H1 (cell line): ENCODE measurements around the gene FMR1. TPM values are rescaled to one million over a fixed set of nuclear protein-coding genes. Genes with fewer than 3 reads are reported as not detected.

Experiments used
- ASH2L ChIP-seq: fragments of 200-600, 300-600 bp; sonication (generic); IDR thresholded peaks from one replicate; pipeline ENCODE4 v1.7.1; 2017; ENCODE audit warnings: low read length
- CHD1 ChIP-seq: IDR thresholded peaks from 2 replicates; pipeline ENCODE4 v1.6.1; 2012; ENCODE audit warnings: low read depth, low read length, improper control_type of control experiment
- SAP30 ChIP-seq: fragments of 300-600 bp; sonication (generic); IDR thresholded peaks from 2 replicates; pipeline ENCODE4 v1.7.1; 2012; ENCODE audit warnings: low read length, moderate library complexity, mild to moderate bottlenecking, inconsistent platforms; ENCODE audit not compliant: insufficient read depth, insufficient replicate concordance
- TBP ChIP-seq: IDR thresholded peaks from 2 replicates; pipeline ENCODE4 v1.6.1; 2011; ENCODE audit warnings: low read depth, low read length, improper control_type of control experiment
- USF2 ChIP-seq: IDR thresholded peaks from 2 replicates; pipeline ENCODE4 v1.6.1; 2011; ENCODE audit warnings: low read length, improper control_type of control experiment
- polyA plus RNA-seq, 7 experiments: library from polyadenylated mRNA; depleted of rRNA in 3 of 7; stranded (reverse) in 5 of 7; unstranded in 2 of 7; fragments of >200 nt in 5 of 7; fragments of 200-250 nt in 2 of 7; gene quantifications; 1 replicate in 5 of 7; 2 replicates in 1 of 7; 4 replicates in 1 of 7; pipeline versions ENCODE4 v1.2.1 to v1.2.3, GENCODE V29; 2011 to 2013; ENCODE audit warnings: missing spikeins in 2 of 7, mixed read lengths in 2 of 7
- total RNA-seq: library from RNA; stranded (reverse); fragmentation: NEBNext Ultra II Directional; extraction: Animal tissue kit (Norgen Biotek cat#: 25700); gene quantifications from 2 replicates; pipeline ENCODE4 v1.2.1, GENCODE V29; 2021
- TF ChIP-seq, protein P1 (sequence below): IDR thresholded peaks from 2 replicates; pipeline ENCODE4 v1.6.1; 2012; ENCODE audit warnings: low read length, inconsistent platforms

Gene FMR1
- total and polyA plus RNA-seq, 2 of the 8 experiments (the other 6 are each of a cell fraction or from before 2014, with no cell fraction given), result 15.2 to 49.4 TPM

DNA sequence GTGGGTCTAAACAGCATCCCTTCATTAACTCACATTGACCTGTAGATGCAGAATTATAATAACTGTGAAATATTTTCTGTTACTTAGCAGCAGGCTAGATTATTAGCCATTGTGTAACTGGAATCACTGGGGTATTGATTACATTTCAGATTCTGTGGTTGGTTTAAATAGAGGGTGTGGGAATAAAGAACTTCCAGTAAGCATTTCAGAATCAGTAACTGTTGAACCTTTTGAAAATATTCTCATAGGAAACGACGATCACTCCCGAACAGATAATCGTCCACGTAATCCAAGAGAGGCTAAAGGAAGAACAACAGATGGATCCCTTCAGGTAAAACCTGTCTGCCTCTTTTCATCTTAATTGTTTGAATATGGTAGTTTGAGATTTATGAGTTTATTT is 33.6 kb downstream of the FMR1 start (continued):
- TF ChIP-seq ASH2L, result no peak
- TF ChIP-seq, protein P1, sequence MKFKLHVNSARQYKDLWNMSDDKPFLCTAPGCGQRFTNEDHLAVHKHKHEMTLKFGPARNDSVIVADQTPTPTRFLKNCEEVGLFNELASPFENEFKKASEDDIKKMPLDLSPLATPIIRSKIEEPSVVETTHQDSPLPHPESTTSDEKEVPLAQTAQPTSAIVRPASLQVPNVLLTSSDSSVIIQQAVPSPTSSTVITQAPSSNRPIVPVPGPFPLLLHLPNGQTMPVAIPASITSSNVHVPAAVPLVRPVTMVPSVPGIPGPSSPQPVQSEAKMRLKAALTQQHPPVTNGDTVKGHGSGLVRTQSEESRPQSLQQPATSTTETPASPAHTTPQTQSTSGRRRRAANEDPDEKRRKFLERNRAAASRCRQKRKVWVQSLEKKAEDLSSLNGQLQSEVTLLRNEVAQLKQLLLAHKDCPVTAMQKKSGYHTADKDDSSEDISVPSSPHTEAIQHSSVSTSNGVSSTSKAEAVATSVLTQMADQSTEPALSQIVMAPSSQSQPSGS, result no peak
- no peak for TF ChIP-seq USF2
- TF ChIP-seq TBP, result no peak
- TF ChIP-seq CHD1, result no peak
- TF ChIP-seq SAP30, result no peak
